K562 (cell line): ENCODE results near the gene PPM1H. TPM values are rescaled to one million over a fixed set of nuclear protein-coding genes. Genes with fewer than 3 reads are reported as not detected.

ENCODE experiments used
- ATAC-seq: fragments of 200-7000 bp; cut with Tn5 transposase; 3 replicates; pipeline ENCODE4 v1.9.1; 2020; ENCODE audit warnings: moderate library complexity
- BruUV-seq: library from RNA; stranded (reverse); fragments of 400-500 nt; replicated peaks from 2 replicates; lab custom pipeline; 2021; lab: Mats Ljungman, UMichigan
- CTCF ChIA-PET: fragments of 300-600 bp; formaldehyde crosslinking; extraction: SDS; loops from one replicate; lab custom pipeline; 2021; ENCODE audit warnings: low intra/inter-chr PET ratio; lab: Yijun Ruan, JAX
- POLR2A ChIA-PET: fragments of 300-600, 350-650 bp; sonication (Branson Sonifier 250); formaldehyde crosslinking; extraction: SDS; loops from one replicate; lab custom pipeline; 2021; ENCODE audit warnings: antibody characterized with exemption, inconsistent platforms; lab: Yijun Ruan, JAX
- DNase-seq, 4 experiments: peaks; one replicate each; pipeline versions ENCODE4 v3.0.0 to v3.0.0-alpha.2; 2011 to 2018; ENCODE audit warnings: low spot score in 3 of 4, mixed read lengths in 3 of 4; ENCODE audit errors: extremely low read depth in 1 of 4
- FAIRE-seq: peaks from 2 replicates; lab custom pipeline; 2011; peaks lifted over from hg19 to GRCh38; lab: Jason Lieb, UNC
- H2AFZ ChIP-seq: 2 replicates; pipeline ENCODE4 v1.6.0; 2011; ENCODE audit warnings: low read depth, low read length, control low read depth, inconsistent platforms
- H3K27ac ChIP-seq: fragments of 200-600 bp; 3 replicates; pipeline ENCODE4 v1.8.0; 2011; ENCODE audit warnings: low read depth, mild to moderate bottlenecking, control low read depth, inconsistent platforms, low read length, moderate library complexity, mixed read lengths; ENCODE audit errors: extremely low read depth
- H3K27me3 ChIP-seq, 2 experiments: fragments of 300-600 bp in 1 of 2; 2 replicates in 1 of 2; 3 replicates in 1 of 2; pipeline versions ENCODE4 v1.6.0 to v1.8.0; 2011; ENCODE audit warnings: inconsistent platforms in 2 of 2, low read length in 2 of 2, mild to moderate bottlenecking in 1 of 2, mixed read lengths in 1 of 2, moderate library complexity in 1 of 2; ENCODE audit not compliant: control insufficient read depth in 2 of 2, insufficient read depth in 2 of 2
- H3K36me3 ChIP-seq: fragments of 300-600 bp; 3 replicates; pipeline ENCODE4 v1.8.0; 2011; ENCODE audit warnings: mild to moderate bottlenecking, low read length, inconsistent platforms; ENCODE audit not compliant: control insufficient read depth, insufficient read depth
- H3K4me1 ChIP-seq, 2 experiments: fragments of 200-600 bp in 1 of 2; replicated peaks in 1 of 2; 2 replicates in 1 of 2; 3 replicates in 1 of 2; pipeline versions ENCODE4 v1.5.1 to v1.8.0; 2011; ENCODE audit warnings: inconsistent platforms in 2 of 2, low read length in 2 of 2, mild to moderate bottlenecking in 1 of 2, mixed read lengths in 1 of 2, moderate library complexity in 1 of 2; ENCODE audit not compliant: control insufficient read depth in 2 of 2, insufficient read depth in 2 of 2
- H3K4me2 ChIP-seq: 2 replicates; pipeline ENCODE4 v1.6.1; 2011; ENCODE audit warnings: low read length, control low read depth, inconsistent platforms, mixed read lengths; ENCODE audit not compliant: insufficient read depth
- H3K4me3 ChIP-seq: fragments of 200-600 bp; sonication (generic), shearing (Covaris generic); 2 replicates; pipeline ENCODE4 v1.5.1; 2016; ENCODE audit warnings: control low read depth, inconsistent platforms
- H3K79me2 ChIP-seq: fragments of 200-600 bp; 3 replicates; pipeline ENCODE4 v1.8.0; 2011; ENCODE audit warnings: low read length, inconsistent platforms; ENCODE audit not compliant: control insufficient read depth, insufficient read depth
- H3K9ac ChIP-seq, 2 experiments: 2 replicates each; pipeline versions ENCODE4 v1.6.0 to v1.6.1; 2011; ENCODE audit warnings: low read depth in 2 of 2, low read length in 2 of 2, control low read depth in 1 of 2, inconsistent platforms in 1 of 2, mild to moderate bottlenecking in 1 of 2, mixed read lengths in 1 of 2; ENCODE audit not compliant: insufficient read depth in 1 of 2
- H3K9me1 ChIP-seq: one replicate; pipeline ENCODE4 v1.6.0; 2011; ENCODE audit warnings: inconsistent platforms, mild to moderate bottlenecking, low read length, moderate library complexity; ENCODE audit not compliant: control insufficient read depth, insufficient read depth
- H3K9me3 ChIP-seq: replicated peaks from 2 replicates; pipeline ENCODE4 v1.5.1; 2011; ENCODE audit warnings: low read depth, low read length, inconsistent platforms; ENCODE audit not compliant: control insufficient read depth, insufficient read depth
- H4K20me1 ChIP-seq: replicated peaks from 2 replicates; pipeline ENCODE4 v1.6.1; 2011; ENCODE audit warnings: low read length, inconsistent platforms, mixed read lengths; ENCODE audit not compliant: control insufficient read depth, insufficient read depth
- ARID3A ChIP-seq: IDR thresholded peaks from 2 replicates; pipeline ENCODE4 v1.6.1; 2012; ENCODE audit warnings: low read depth, low read length, improper control_type of control experiment, borderline replicate concordance
- FOXP1 ChIP-seq: sonication (generic); formaldehyde crosslinking; IDR thresholded peaks from 2 replicates; pipeline ENCODE4 v1.8.0; 2022; ENCODE audit warnings: mild to moderate bottlenecking, missing genetic modification reagents
- KLF6 ChIP-seq: fragments of 250-450 bp; sonication (Bioruptor Pico); IDR thresholded peaks from 2 replicates; pipeline ENCODE4 v1.4.0; 2020; ENCODE audit warnings: mild to moderate bottlenecking, moderate library complexity, borderline replicate concordance
- MED1 ChIP-seq: sonication (generic); formaldehyde crosslinking; IDR thresholded peaks from 2 replicates; pipeline ENCODE4 v1.8.1; 2023; ENCODE audit warnings: missing genetic modification reagents, borderline replicate concordance
- MTA2 ChIP-seq: fragments of 450-650 bp; IDR thresholded peaks from 2 replicates; pipeline ENCODE4 v1.6.1; 2016; ENCODE audit warnings: low read depth
- POLR2AphosphoS2 ChIP-seq: IDR thresholded peaks from 2 replicates; pipeline ENCODE4 v1.6.1; 2012; ENCODE audit warnings: low read length, improper control_type of control experiment
- ZKSCAN1 ChIP-seq: fragments of 150-350 bp; IDR thresholded peaks from 2 replicates; pipeline ENCODE4 v1.6.1; 2016; ENCODE audit warnings: low read depth, low read length
- ZNF3 ChIP-seq: fragments of 250-450 bp; sonication (Bioruptor Pico); IDR thresholded peaks from 2 replicates; pipeline ENCODE4 v1.5.0; 2021; ENCODE audit warnings: mild to moderate bottlenecking, moderate library complexity
- WGBS: fragments of 100-300 bp; shearing (Covaris generic); methylation state at CpG from one replicate; pipeline ENCODE4 v1.1.6; 2016; ENCODE audit warnings: low coverage, mixed read lengths; ENCODE audit not compliant: insufficient coverage; ENCODE audit errors: missing lambda C conversion rate; 5-methylcytosine and 5-hydroxymethylcytosine counted together
- in situ Hi-C: fragments of 300-500 bp; cut with MboI; formaldehyde crosslinking; loops from 4 replicates; pipeline ENCODE4 v1.15.0; 2018; ENCODE audit warnings: inconsistent platforms, mixed read lengths
- intact Hi-C: fragments of 100-400 bp; cut with micrococcal nuclease; formaldehyde crosslinking; loops from 2 replicates; pipeline ENCODE4 v1.14.2; 2022
- polyA plus RNA-seq, 8 experiments: library from polyadenylated mRNA; depleted of rRNA in 4 of 8; stranded (reverse) in 5 of 8; unstranded in 3 of 8; fragments of >200 nt; fragmentation: Nextera tagmentation in 2 of 8; fragmentation: Illumina TruSeq in 1 of 8; extraction: Ambion mirVana in 2 of 8; extraction: Trizol in 1 of 8; gene quantifications; 2 replicates each; pipeline versions ENCODE4 v1.2.1 to v1.2.3, GENCODE V29; 2011 to 2014; ENCODE audit warnings: inconsistent platforms in 1 of 8, missing spikeins in 1 of 8
- total RNA-seq, 7 experiments: library from RNA; depleted of rRNA in 6 of 7; stranded (reverse); fragments of >200 nt in 6 of 7; fragmentation: Illumina TruSeq in 2 of 7; extraction: Trizol in 2 of 7; gene quantifications; 2 replicates each; pipeline versions ENCODE4 v1.2.1 to v1.2.3, GENCODE V29; 2011 to 2021; ENCODE audit warnings: low replicate concordance in 1 of 7
- TF ChIP-seq, protein P1 (sequence below): IDR thresholded peaks from 2 replicates; pipeline ENCODE4 v1.6.1; 2014; ENCODE audit warnings: antibody characterized with exemption

The PPM1H gene
- total and polyA plus RNA-seq, 9 of the 15 experiments (the other 6 are each of a cell fraction or from before 2014, with no cell fraction given) = 5.3 to 29.3 (median 11.3) TPM

DNA sequence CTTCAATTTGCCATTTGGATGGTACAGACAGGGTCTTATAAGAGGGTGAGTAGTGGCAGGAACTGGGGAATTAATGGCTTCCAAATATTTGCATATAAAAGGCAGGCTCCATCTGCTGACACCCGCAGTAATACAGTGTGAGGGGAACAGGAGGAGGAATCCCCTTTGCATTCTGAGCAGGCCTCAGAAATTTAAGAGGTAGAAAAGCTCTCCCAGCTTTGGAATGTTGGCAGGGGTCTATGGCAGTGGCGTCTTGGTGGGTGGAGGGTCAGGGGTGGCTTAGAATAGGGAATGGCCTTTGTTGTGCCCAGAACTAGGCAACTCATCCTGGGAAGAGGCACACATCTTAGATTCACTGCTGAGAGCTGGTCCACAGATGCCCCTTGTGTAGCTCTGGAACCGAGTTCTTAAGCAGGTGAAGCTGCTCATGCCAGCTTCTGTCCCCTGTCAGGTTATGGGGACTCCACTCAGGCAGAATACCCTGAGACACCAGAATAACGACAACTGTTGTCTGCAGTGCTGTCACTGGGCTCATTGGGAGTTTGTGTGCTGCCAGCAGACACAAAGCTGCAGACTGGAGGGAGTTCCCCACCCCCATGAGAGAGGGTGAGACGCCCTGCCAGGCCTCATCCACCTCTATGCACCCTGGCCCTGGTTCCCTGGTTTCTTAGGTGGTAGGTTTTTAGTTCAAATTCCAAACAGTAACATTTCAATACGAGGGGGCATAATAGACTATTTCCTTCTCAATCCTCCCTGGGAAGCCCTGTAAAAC lies 278.2 kb downstream of the PPM1H start:
- no peak overlapping the region for H3K4me2 ChIP-seq
- no peaks in the 10 kb centered on the region for H3K9me1 ChIP-seq
- H3K27ac ChIP-seq = no peak overlapping the region
- POLR2A ChIA-PET = interaction anchor here (0.7 kb wide), 1 partner anchor 22 kb away, joined by 4 read pairs; no protein-coding TSS in a partner anchor
- H3K36me3 ChIP-seq = no peaks in the 10 kb centered on the region; the same call in 2 of the 3 replicates
- ATAC-seq (no peak), DNase-seq (no peak), FAIRE-seq (no peak)
- CTCF ChIA-PET = no interaction called here
- intact Hi-C loops (no loop called here), in situ Hi-C loops (no loop called here)
- H4K20me1 ChIP-seq = no peaks in the 10 kb centered on the region
- WGBS = 42% methylated on average over 6 of the region's 6 CpGs
- no peak overlapping the region for H3K4me3 ChIP-seq
- no peaks in the 10 kb centered on the region for H3K79me2 ChIP-seq
- no peaks in the 10 kb centered on the region for H3K9me3 ChIP-seq
- no peak overlapping the region for H3K9ac ChIP-seq
- TF ChIP-seq, protein P1, sequence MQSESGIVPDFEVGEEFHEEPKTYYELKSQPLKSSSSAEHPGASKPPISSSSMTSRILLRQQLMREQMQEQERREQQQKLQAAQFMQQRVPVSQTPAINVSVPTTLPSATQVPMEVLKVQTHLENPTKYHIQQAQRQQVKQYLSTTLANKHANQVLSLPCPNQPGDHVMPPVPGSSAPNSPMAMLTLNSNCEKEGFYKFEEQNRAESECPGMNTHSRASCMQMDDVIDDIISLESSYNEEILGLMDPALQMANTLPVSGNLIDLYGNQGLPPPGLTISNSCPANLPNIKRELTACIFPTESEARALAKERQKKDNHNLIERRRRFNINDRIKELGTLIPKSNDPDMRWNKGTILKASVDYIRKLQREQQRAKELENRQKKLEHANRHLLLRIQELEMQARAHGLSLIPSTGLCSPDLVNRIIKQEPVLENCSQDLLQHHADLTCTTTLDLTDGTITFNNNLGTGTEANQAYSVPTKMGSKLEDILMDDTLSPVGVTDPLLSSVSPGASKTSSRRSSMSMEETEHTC = no peak
- TF ChIP-seq ZNF3 (CRISPR knock-in tag) (no peak), MTA2 (no peak), POLR2AphosphoS2 (no peak), KLF6 (CRISPR knock-in tag) (no peak), MED1 (CRISPR knock-in tag) (no peak), ZKSCAN1 (no peak), ARID3A (no peak), FOXP1 (CRISPR knock-in tag) (no peak)
- BruUV-seq = no TSS peak
- no peak overlapping the region for H2AFZ ChIP-seq
- H3K4me1 ChIP-seq = no peaks in the 10 kb centered on the region; a peak in 1 of 5 replicates
- no peaks in the 10 kb centered on the region for H3K27me3 ChIP-seq
